NCI-H1436 treated with DMSO at 0.1 percent for 48 hours (cell line): ENCODE data around the gene ASNS.

Experiments used
- DNase-seq: peaks from one replicate; lab custom pipeline; 2025; lab: John Stamatoyannopoulos, UW

ASNS gene

DNA sequence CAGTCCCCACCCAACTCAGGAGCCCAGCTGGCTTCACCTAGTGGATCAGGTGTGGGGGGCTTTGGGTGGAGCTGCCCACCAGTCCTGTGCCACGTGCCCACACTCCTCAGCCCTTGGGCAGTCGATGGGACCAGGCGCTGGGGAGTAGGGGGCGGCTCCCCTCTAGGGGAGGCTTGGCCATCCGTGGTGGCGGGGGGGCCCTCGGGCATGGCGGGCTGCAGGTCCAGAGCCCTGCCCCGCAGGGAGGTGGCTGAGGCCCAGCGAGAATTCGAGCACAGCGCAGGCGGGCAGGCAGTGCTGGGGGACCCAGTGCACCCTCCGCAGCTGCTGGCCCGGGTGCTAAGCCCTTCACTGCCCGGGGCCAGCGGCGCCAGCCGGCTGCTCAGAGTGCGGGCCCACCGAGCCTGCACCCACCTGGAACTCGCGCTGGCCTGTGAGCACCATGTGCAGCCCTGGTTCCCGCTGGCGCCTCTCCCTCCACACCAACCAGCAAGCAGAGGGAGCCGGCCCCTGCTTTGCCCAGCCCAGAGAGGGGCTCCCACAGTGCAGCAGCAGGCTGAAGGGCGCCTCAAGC is 29.3 kb downstream of the ASNS start:
- DNase-seq = no peak

DNA sequence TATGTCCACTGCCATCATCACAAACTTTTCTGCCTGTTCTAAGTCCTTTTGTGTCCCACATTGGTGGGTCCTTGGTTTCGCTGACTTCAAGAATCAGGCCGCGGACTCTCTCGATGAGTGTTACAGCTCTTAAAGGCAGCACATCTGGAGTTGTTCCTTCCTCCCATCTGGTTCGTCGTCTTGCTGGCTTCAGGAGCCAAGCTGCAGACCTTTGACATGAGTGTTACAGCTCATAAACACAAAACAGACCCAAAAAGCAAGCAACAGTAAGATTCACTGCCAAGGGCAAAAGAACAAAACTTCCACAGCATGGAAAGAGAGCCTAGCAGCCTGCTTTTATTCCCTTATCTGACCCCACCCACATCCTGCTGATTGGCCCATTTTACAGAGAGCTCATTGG is 30.2 kb downstream of the ASNS start:
- no peak for DNase-seq

- no peak for DNase-seq
Measured at GRCh38 chr7:97835296-97836138, 36.7 kb downstream of the ASNS start.

DNA sequence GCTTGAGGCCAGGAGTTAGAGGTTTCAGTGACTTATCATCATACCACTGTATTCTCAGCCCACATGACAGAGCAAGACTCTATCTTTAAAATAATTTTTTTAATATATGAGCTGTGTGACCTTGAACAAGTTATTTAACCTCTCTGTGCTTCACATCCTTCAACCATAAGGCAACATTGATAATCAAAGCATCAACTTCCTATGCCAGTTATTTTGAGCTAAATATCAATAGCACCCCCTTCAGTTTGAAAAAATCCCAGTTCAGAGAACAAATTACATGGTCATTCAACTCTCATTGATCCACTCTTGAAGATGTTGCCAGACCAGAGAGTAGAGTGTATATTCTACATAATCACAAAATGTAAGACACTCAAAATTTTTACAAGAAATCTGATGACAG is 53.0 kb downstream of the ASNS start:
- DNase-seq = no peak

DNA sequence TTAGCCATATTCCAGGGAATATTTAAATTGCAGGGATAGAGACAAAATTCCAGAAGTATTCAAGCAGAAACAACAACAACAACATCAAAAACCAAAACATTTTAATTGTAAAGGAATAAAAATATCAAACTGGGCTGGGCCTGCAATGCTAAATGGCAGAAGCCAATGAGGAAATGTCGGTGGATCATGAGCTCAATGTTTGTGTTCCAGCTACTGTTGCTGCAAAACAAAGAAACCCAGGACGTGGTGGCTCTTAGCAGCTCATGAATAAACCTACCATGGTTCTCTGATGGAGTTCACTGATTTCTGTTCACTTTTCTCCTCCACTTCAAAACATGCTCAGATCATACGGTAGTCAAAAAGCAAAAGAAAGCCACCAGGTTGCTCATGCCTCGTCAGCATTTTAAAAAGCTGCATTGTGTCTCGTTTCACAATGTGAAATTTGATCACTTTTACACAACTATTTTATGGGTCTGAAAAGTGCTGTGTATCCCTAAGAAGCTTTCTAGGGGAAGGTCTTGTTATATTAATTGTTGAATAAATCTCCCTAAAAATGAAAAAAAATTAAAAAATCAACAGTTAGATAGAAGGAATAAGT is 54.0 kb downstream of the ASNS start:
- DNase-seq = no peak
